ENCODE data around the gene RFX5.
A peak's percentile ranks its signal among the peaks of the same experiment; 100 is the strongest.

RFX5 gene

DNA sequence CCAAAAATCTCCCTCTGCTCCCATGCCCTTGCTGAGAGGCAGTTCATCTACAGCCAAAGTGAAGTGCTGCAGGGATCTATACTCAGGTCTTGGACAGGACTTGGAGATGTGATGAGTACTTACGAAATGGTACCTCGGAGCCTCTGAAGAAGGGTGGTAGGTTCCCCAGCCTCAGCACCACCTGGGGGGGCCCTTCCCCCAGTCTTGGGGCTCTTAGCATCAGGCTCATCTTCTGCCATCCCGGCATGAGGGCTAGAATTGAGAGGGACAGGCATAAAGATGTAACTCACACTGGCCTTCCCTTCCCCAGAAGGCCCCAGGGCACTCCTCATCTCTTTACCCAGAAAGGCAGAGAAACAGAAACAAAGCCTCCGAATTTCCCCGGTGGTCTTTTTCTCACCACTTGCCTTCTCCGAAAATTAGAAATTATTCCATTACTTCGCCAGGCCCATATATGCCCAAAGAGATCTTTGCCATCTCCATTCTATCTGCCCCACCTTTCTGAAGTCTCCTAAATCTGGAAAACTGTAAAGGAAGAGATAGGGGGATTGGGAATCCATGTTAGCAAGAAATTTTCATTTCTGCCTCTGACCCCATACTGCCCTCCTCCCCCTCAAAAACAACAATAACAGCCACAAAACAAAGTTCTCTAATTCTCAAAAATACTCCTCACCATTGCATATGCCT is 827 bp downstream of the RFX5 start:
- Histone ChIP-seq H3F3A (ENCODE audit: control insufficient read depth, insufficient read depth) (peaks cover 7% of the 10 kb centered on the region), H3K4me3 (ENCODE audit: low read length) (peak overlapping the region; percentile 80), H3K4me2 (ENCODE audit: low read length) (peak overlapping the region; percentile 71), H3K9me2 (replicated peaks; ENCODE audit: control insufficient read depth, low read length) (no peaks in the 10 kb centered on the region), H3K4me1 (ENCODE audit: control insufficient read depth, low read length) (peaks cover 24% of the 10 kb centered on the region), H3K27ac (ENCODE audit: low read depth, low read length) (peak overlapping the region; percentile 83), H3K79me2 (ENCODE audit: control insufficient read depth, low read length) (peaks cover 12% of the 10 kb centered on the region), H3K27me3 (ENCODE audit: control insufficient read depth, low read length) (no peaks in the 10 kb centered on the region), H3K36me3 (ENCODE audit: control insufficient read depth, low read length) (peaks cover 49% of the 10 kb centered on the region), H4K20me1 (ENCODE audit: control insufficient read depth, insufficient read depth, low read depth, low read length) (no peaks in the 10 kb centered on the region), H3K9me3 (ENCODE audit: control insufficient read depth, insufficient read depth, low read length) (peaks cover 4% of the 10 kb centered on the region; the same call in 1 of the 2 replicates)
- TF ChIP-seq EZH2phosphoT487 (IDR thresholded peaks at IDR 0.05; ENCODE audit: borderline replicate concordance, low read length): no peak
- peak; percentile 11 for TF ChIP-seq CTCF (IDR thresholded peaks at IDR 0.05; ENCODE audit: low read depth, low read length, poor library complexity, severe bottlenecking)

GRCh38 chr1:151344291-151344690 is 2.8 kb downstream of the RFX5 start:
- Histone ChIP-seq H3K4me2 (ENCODE audit: low read length) (no peak overlapping the region), H3K27ac (ENCODE audit: low read depth, low read length) (no peak overlapping the region), H3K9me2 (replicated peaks; ENCODE audit: control insufficient read depth, low read length) (no peaks in the 10 kb centered on the region), H4K20me1 (ENCODE audit: control insufficient read depth, insufficient read depth, low read depth, low read length) (no peaks in the 10 kb centered on the region), H3K79me2 (ENCODE audit: control insufficient read depth, low read length) (peaks cover 12% of the 10 kb centered on the region), H3K27me3 (ENCODE audit: control insufficient read depth, low read length) (no peaks in the 10 kb centered on the region), H3K4me3 (ENCODE audit: low read length) (no peak overlapping the region), H3F3A (ENCODE audit: control insufficient read depth, insufficient read depth) (peaks cover 11% of the 10 kb centered on the region), H3K36me3 (ENCODE audit: control insufficient read depth, low read length) (peaks cover 49% of the 10 kb centered on the region), H3K9me3 (ENCODE audit: control insufficient read depth, insufficient read depth, low read length) (no peaks in the 10 kb centered on the region), H3K4me1 (ENCODE audit: control insufficient read depth, low read length) (peaks cover 30% of the 10 kb centered on the region)
- TF ChIP-seq EZH2phosphoT487 (IDR thresholded peaks at IDR 0.05; ENCODE audit: borderline replicate concordance, low read length): no peak
- no peak for TF ChIP-seq CTCF (IDR thresholded peaks at IDR 0.05; ENCODE audit: low read depth, low read length, poor library complexity, severe bottlenecking)

- Histone ChIP-seq H4K20me1 (ENCODE audit: control insufficient read depth, insufficient read depth, low read depth, low read length) (no peaks in the 10 kb centered on the region), H3K36me3 (ENCODE audit: control insufficient read depth, low read length) (peaks cover 49% of the 10 kb centered on the region), H3K9me3 (ENCODE audit: control insufficient read depth, insufficient read depth, low read length) (no peaks in the 10 kb centered on the region), H3K79me2 (ENCODE audit: control insufficient read depth, low read length) (peaks cover 12% of the 10 kb centered on the region), H3K4me1 (ENCODE audit: control insufficient read depth, low read length) (peaks cover 30% of the 10 kb centered on the region), H3K4me2 (ENCODE audit: low read length) (no peak overlapping the region), H3K9me2 (replicated peaks; ENCODE audit: control insufficient read depth, low read length) (no peaks in the 10 kb centered on the region), H3F3A (ENCODE audit: control insufficient read depth, insufficient read depth) (peaks cover 12% of the 10 kb centered on the region), H3K4me3 (ENCODE audit: low read length) (no peak overlapping the region), H3K27ac (ENCODE audit: low read depth, low read length) (no peak overlapping the region), H3K27me3 (ENCODE audit: control insufficient read depth, low read length) (no peaks in the 10 kb centered on the region)
- TF ChIP-seq EZH2phosphoT487 (IDR thresholded peaks at IDR 0.05; ENCODE audit: borderline replicate concordance, low read length) (no peak), CTCF (IDR thresholded peaks at IDR 0.05; ENCODE audit: low read depth, low read length, poor library complexity, severe bottlenecking) (no peak)
These were observed 3.5 kb downstream of the RFX5 start for GRCh38 chr1:151343587-151343986.
